Kidney (tissue), 14 donors: ENCODE data around the gene KANSL2. TPM values are rescaled to one million over a fixed set of nuclear protein-coding genes. Genes with fewer than 3 reads are reported as not detected.
"Not testable (repeated sequence)": the region's sequence is repeated elsewhere in the genome, so short reads cannot be mapped to it uniquely, and the experiment has no call there.

Source experiments
- DNase-seq, 5 donors: peaks; one replicate each; pipeline ENCODE4 v3.0.0-alpha.2; 2013 to 2020
- FAIRE-seq: peaks from 2 replicates; lab custom pipeline; 2012; peaks lifted over from hg19 to GRCh38; lab: Jason Lieb, UNC
- H3K27ac ChIP-seq, 2 donors: one replicate each; pipeline ENCODE4 v1.7.0; 2013; ENCODE audit warnings: low read depth in 2 of 2, low read length in 2 of 2, inconsistent platforms in 1 of 2
- H3K27me3 ChIP-seq: one replicate; pipeline ENCODE4 v1.7.1; 2013; ENCODE audit warnings: low read length, inconsistent platforms; ENCODE audit not compliant: control insufficient read depth, insufficient read depth
- H3K36me3 ChIP-seq, 3 donors: one replicate each; pipeline versions ENCODE4 v1.7.0 to v1.7.1; 2013; ENCODE audit warnings: low read length in 3 of 3, control low read depth in 1 of 3, inconsistent platforms in 1 of 3; ENCODE audit not compliant: insufficient read depth in 3 of 3, control insufficient read depth in 2 of 3
- H3K4me1 ChIP-seq, 3 donors: one replicate each; pipeline versions ENCODE4 v1.7.0 to v1.7.1; 2013; ENCODE audit warnings: low read length in 3 of 3, inconsistent platforms in 1 of 3, low read depth in 1 of 3; ENCODE audit not compliant: control insufficient read depth in 2 of 3, insufficient read depth in 2 of 3
- H3K4me3 ChIP-seq, 3 donors: one replicate each; pipeline versions ENCODE4 v1.7.0 to v1.8.1; 2013; ENCODE audit warnings: low read length in 3 of 3, control low read depth in 1 of 3, inconsistent platforms in 1 of 3
- H3K9ac ChIP-seq, 3 donors: one replicate each; pipeline versions ENCODE4 v1.7.0 to v1.7.1; 2013; ENCODE audit warnings: low read length in 3 of 3, control low read depth in 1 of 3, inconsistent platforms in 1 of 3
- H3K9me3 ChIP-seq, 3 donors: one replicate each; pipeline versions ENCODE4 v1.7.0 to v1.7.1; 2013; ENCODE audit warnings: low read length in 3 of 3, control low read depth in 1 of 3, inconsistent platforms in 1 of 3; ENCODE audit not compliant: control insufficient read depth in 2 of 3, insufficient read depth in 1 of 3
- intact Hi-C: fragments of 100-400 bp; cut with DNase I; formaldehyde crosslinking; loops from one replicate; pipeline ENCODE4 v1.11.1; 2022
- polyA plus RNA-seq: library from polyadenylated mRNA; stranded (reverse); fragments of 350-450 nt; fragmentation: Illumina TruSeq; extraction: RNeasy Lipid Tissue Mini Kit (QIAGEN cat#74804); gene quantifications from one replicate; pipeline ENCODE4 v1.2.3, GENCODE V29; 2014; ENCODE audit warnings: low read depth, low replicate concordance; ENCODE audit not compliant: insufficient read depth
- total RNA-seq: library from RNA; stranded (reverse); fragmentation: NEBNext Ultra II Directional; extraction: Animal tissue kit (Norgen Biotek cat#: 25700); gene quantifications from one replicate; pipeline ENCODE4 v1.2.1, GENCODE V29; 2021
- TF ChIP-seq, protein P1 (sequence below): IDR thresholded peaks from 3 replicates; pipeline ENCODE4 v1.5.1; 2012; ENCODE audit warnings: mild to moderate bottlenecking, moderate library complexity, borderline replicate concordance; ENCODE audit not compliant: insufficient read depth; ENCODE audit errors: extremely low read depth
- donor health status: control.
- donor health status: control.
- donor health status: control.
- donor health status: control.
- donor health status: control.
- donor health status: DM: yes; HTN: yes; CAD: no.
- donor health status: Normal renal cell carcinoma (clear cell type).

KANSL2 gene
- total and polyA plus RNA-seq, 2 donors from 2014 or later, result 24.6 to 32.2 TPM

DNA sequence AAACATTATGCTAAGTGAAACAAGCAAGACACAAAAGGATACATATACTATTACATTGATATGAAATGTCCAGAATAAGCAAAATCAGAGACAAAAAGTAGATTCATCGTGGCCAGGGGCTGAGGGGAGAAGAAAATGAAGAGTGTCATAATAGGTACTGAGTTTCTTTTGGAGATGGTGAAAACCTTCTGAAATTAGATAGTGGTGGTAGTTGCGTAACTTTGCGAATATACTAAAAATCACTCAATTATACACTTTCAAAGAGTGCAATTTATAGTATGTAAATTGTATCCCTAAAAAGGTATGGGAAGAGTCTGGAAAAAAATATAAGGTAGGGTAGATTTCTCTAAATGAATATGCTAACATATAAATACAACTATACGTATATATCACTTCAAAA, 22.2 kb downstream of the KANSL2 start:
- TF ChIP-seq, protein P1, sequence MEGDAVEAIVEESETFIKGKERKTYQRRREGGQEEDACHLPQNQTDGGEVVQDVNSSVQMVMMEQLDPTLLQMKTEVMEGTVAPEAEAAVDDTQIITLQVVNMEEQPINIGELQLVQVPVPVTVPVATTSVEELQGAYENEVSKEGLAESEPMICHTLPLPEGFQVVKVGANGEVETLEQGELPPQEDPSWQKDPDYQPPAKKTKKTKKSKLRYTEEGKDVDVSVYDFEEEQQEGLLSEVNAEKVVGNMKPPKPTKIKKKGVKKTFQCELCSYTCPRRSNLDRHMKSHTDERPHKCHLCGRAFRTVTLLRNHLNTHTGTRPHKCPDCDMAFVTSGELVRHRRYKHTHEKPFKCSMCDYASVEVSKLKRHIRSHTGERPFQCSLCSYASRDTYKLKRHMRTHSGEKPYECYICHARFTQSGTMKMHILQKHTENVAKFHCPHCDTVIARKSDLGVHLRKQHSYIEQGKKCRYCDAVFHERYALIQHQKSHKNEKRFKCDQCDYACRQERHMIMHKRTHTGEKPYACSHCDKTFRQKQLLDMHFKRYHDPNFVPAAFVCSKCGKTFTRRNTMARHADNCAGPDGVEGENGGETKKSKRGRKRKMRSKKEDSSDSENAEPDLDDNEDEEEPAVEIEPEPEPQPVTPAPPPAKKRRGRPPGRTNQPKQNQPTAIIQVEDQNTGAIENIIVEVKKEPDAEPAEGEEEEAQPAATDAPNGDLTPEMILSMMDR, result no peak
- Histone ChIP-seq H3K36me3 (peaks cover 7 to 60% (median 14%) of the 10 kb centered on the region in 3 donors), H3K9ac (no peak overlapping the region), H3K9me3 (no peaks in the 10 kb centered on the region), H3K4me1 (no peaks in the 10 kb centered on the region), H3K27me3 (no peaks in the 10 kb centered on the region), H3K4me3 (no peak overlapping the region), H3K27ac (no peak overlapping the region)
- FAIRE-seq, result no peak
- intact Hi-C loops, result no loop called here
- no peak for DNase-seq

DNA sequence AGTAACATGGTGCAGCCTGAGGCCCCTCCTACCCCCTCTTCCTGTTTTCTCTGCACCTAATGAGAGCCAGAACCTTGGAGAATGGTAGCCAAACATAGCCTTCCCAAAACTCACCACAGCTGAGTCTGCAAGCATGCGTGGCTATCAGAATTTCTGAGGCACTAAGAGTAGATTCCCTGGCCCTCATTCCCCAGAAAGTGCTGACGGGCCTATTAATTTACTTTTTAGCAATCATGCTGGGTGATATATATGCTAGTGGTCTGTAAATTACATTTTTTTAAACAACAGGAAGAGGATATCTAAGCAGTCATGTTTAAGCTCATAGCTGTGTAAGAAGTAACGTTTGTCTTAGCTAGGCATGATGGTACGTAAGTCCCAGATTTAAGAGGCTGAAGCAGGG, 30.4 kb downstream of the KANSL2 start:
- FAIRE-seq, result no peak

DNA sequence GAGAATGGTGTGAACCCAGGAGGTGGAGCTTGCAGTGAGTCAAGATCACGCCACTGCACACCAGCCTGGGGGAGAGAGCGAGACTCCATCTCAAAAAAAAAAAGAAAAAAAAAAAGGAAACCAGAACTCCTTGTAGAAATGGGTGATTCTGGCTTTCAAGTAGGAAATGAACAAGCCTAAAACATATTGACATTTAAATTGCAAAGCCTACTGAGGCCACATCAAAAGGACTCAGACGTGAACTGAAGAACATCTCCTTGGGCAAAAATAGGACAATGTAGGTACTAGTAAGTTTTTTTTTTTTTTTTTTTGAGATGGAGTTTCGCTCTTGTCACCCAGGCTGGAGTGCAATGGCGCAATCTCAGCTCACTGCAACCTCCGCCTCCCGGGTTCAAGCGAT, 36.7 kb downstream of the KANSL2 start:
- H3K27ac ChIP-seq, H3K9me3 ChIP-seq, DNase-seq, H3K4me3 ChIP-seq, H3K27me3 ChIP-seq, intact Hi-C loops, FAIRE-seq, H3K36me3 ChIP-seq, H3K9ac ChIP-seq, H3K4me1 ChIP-seq: not testable (repeated sequence)

More for the DNA sequence above, 30.4 kb downstream of the KANSL2 start:
- Histone ChIP-seq H3K27ac (no peak overlapping the region), H3K27me3 (no peaks in the 10 kb centered on the region), H3K4me3 (no peak overlapping the region), H3K9me3 (no peaks in the 10 kb centered on the region), H3K36me3 (peaks cover 14 to 36% (median 22%) of the 10 kb centered on the region in 3 donors), H3K9ac (no peak overlapping the region), H3K4me1 (no peaks in the 10 kb centered on the region)
- DNase-seq, result no peak
- TF ChIP-seq, protein P1, result no peak
- intact Hi-C loops, result no loop called here

DNA sequence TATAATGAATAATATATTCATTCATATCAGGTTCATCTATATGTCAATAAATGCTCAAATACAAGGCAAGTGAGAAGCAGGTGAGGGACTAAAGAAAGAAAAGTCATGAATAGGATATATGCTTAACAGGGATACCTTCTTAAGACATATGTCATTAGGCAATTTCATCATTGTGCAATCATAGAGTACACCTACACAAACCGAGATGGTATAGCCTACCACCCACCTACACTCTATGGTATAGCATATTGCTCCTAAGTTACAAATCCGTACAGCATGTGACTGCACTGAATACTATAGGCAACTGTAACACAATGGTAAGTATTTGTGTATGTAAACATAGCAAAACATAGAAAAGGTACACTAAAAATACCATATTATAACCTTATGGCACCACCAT, 39.0 kb downstream of the KANSL2 start:
- H3K36me3 ChIP-seq, result peaks cover 0 to 2% (median 2%) of the 10 kb centered on the region in 3 donors
- no peak overlapping the region for H3K9ac ChIP-seq
- H3K4me3 ChIP-seq, result no peak overlapping the region
- no peaks in the 10 kb centered on the region for H3K9me3 ChIP-seq
- DNase-seq (no peak), FAIRE-seq (no peak)
- TF ChIP-seq, protein P1, result no peak
- intact Hi-C loops, result no loop called here
- no peaks in the 10 kb centered on the region for H3K27me3 ChIP-seq
- no peaks in the 10 kb centered on the region for H3K4me1 ChIP-seq
- H3K27ac ChIP-seq, result no peak overlapping the region

DNA sequence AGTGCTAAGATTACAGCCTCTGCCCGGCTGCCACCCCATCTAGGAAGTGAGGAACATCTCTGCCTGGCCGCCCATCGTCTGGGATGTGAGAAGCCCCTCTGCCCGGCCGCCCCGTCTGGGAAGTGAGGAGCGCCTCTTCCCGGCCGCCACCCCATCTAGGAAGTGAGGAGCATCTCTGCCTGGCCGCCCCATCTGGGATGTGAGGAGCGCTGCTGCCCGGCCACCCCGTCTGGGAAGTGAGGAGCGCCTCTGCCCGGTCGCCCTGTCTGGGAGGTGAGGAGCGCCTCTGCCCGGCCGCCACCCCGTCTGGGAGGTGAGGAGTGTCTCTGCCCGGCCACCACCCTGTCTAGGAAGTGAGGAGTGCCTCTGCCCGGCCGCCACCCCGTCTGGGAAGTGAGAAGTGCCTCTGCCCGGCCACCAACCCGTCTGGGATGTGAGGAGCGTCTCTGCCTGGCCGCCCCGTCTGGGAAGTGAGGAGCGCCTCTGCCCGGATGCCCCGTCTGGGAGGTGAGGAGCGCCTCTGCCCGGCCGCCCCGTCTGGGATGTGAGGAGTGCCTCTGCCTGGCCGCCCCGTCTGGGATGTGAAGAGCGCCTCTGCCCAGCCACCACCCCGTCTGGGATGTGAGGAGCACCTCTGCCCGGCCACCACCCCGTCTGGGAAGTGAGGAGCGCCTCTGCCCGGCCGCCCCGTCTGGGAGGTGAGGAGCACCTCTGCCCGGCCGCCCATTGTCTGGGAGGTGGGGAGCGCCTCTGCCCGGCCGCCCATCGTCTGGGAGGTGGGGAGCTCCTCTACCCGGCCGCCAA, 40.1 kb downstream of the KANSL2 start:
- not testable (repeated sequence) for DNase-seq

More for the DNA sequence above, 40.1 kb downstream of the KANSL2 start:
- H3K27me3 ChIP-seq, H3K27ac ChIP-seq, H3K4me3 ChIP-seq, H3K9ac ChIP-seq, FAIRE-seq, H3K9me3 ChIP-seq, intact Hi-C loops, H3K4me1 ChIP-seq, H3K36me3 ChIP-seq: not testable (repeated sequence)
